H9 (cell line): Measurements from ENCODE around the gene SIRPB1. TPM values are rescaled to one million over a fixed set of nuclear protein-coding genes. Genes with fewer than 3 reads are reported as not detected.

Experiments used
- DNase-seq: peaks from one replicate; pipeline ENCODE4 v3.0.0-alpha.2; 2017
- H2AFZ ChIP-seq: one replicate; pipeline ENCODE4 v1.6.1; 2013; ENCODE audit warnings: mild to moderate bottlenecking, low read length, control low read depth, moderate library complexity
- H2AK5ac ChIP-seq: 2 replicates; pipeline ENCODE4 v1.6.1; 2013; ENCODE audit warnings: low read length, control low read depth, mixed read lengths; ENCODE audit not compliant: insufficient read length
- H2BK120ac ChIP-seq: one replicate; pipeline ENCODE4 v1.6.1; 2013; ENCODE audit warnings: low read depth, mild to moderate bottlenecking, low read length, control low read depth, inconsistent platforms; ENCODE audit not compliant: poor library complexity, severe bottlenecking
- H2BK12ac ChIP-seq: 2 replicates; pipeline ENCODE4 v1.6.1; 2013; ENCODE audit warnings: low read length, control low read depth, mixed read lengths, low read depth; ENCODE audit not compliant: insufficient read length
- H2BK15ac ChIP-seq: 2 replicates; pipeline ENCODE4 v1.6.1; 2013; ENCODE audit warnings: low read depth, low read length, control low read depth
- H2BK20ac ChIP-seq: one replicate; pipeline ENCODE4 v1.6.1; 2013; ENCODE audit warnings: low read depth, mild to moderate bottlenecking, low read length, control low read depth, inconsistent platforms; ENCODE audit not compliant: poor library complexity, severe bottlenecking
- H2BK5ac ChIP-seq: 2 replicates; pipeline ENCODE4 v1.6.1; 2013; ENCODE audit warnings: low read length, control low read depth, mixed read lengths; ENCODE audit not compliant: insufficient read length
- H3K14ac ChIP-seq: 2 replicates; pipeline ENCODE4 v1.6.1; 2013; ENCODE audit warnings: low read length, control low read depth; ENCODE audit not compliant: insufficient read depth
- H3K18ac ChIP-seq: 2 replicates; pipeline ENCODE4 v1.6.1; 2013; ENCODE audit warnings: low read depth, mild to moderate bottlenecking, mixed read lengths, low read length, control low read depth; ENCODE audit not compliant: insufficient read length
- H3K23ac ChIP-seq: 2 replicates; pipeline ENCODE4 v1.6.1; 2013; ENCODE audit warnings: low read length, control low read depth, mixed read lengths, low read depth; ENCODE audit not compliant: insufficient read length
- H3K23me2 ChIP-seq: 2 replicates; pipeline ENCODE4 v1.6.1; 2013; ENCODE audit warnings: low read depth, mild to moderate bottlenecking, mixed read lengths, low read length, control low read depth; ENCODE audit not compliant: insufficient read length, poor library complexity, severe bottlenecking
- H3K27ac ChIP-seq: 2 replicates; pipeline ENCODE4 v1.5.1; 2013; ENCODE audit warnings: low read length, control low read depth, mixed read lengths, low read depth; ENCODE audit not compliant: insufficient read length
- H3K27me3 ChIP-seq: 2 replicates; pipeline ENCODE4 v1.6.1; 2013; ENCODE audit warnings: low read length, control low read depth, inconsistent platforms; ENCODE audit not compliant: insufficient read depth
- H3K4ac ChIP-seq: 2 replicates; pipeline ENCODE4 v1.6.1; 2013; ENCODE audit warnings: low read depth, mild to moderate bottlenecking, control low read depth, inconsistent platforms, low read length, moderate library complexity
- H3K4me1 ChIP-seq: 2 replicates; pipeline ENCODE4 v1.6.1; 2013; ENCODE audit warnings: low read length, control low read depth, inconsistent platforms; ENCODE audit not compliant: insufficient read depth
- H3K4me2 ChIP-seq: 2 replicates; pipeline ENCODE4 v1.6.1; 2013; ENCODE audit warnings: low read length, control low read depth, mixed read lengths; ENCODE audit not compliant: insufficient read length, insufficient read depth
- H3K56ac ChIP-seq: 2 replicates; pipeline ENCODE4 v1.6.1; 2013; ENCODE audit warnings: low read depth, mild to moderate bottlenecking, mixed read lengths, low read length, control low read depth; ENCODE audit not compliant: insufficient read length
- H3K79me1 ChIP-seq: 2 replicates; pipeline ENCODE4 v1.6.1; 2013; ENCODE audit warnings: low read depth, mild to moderate bottlenecking, moderate library complexity, low read length, control low read depth, inconsistent platforms; ENCODE audit not compliant: insufficient read depth, poor library complexity, severe bottlenecking
- H3K79me2 ChIP-seq: 2 replicates; pipeline ENCODE4 v1.6.1; 2013; ENCODE audit warnings: low read length, control low read depth, inconsistent platforms; ENCODE audit not compliant: insufficient read depth
- H3K9ac ChIP-seq: 2 replicates; pipeline ENCODE4 v1.6.1; 2013; ENCODE audit warnings: low read length, control low read depth, mixed read lengths; ENCODE audit not compliant: insufficient read length; ENCODE audit errors: extremely low read depth
- H3K9me3 ChIP-seq: one replicate; pipeline ENCODE4 v1.6.1; 2013; ENCODE audit warnings: low read depth, low read length, inconsistent platforms; ENCODE audit not compliant: control insufficient read depth
- H3T11ph ChIP-seq: one replicate; pipeline ENCODE4 v1.6.1; 2013; ENCODE audit warnings: mild to moderate bottlenecking, low read length, control low read depth, inconsistent platforms
- H4K20me1 ChIP-seq: one replicate; pipeline ENCODE4 v1.6.1; 2013; ENCODE audit not compliant: control insufficient read depth, insufficient read length, insufficient read depth
- H4K5ac ChIP-seq: 2 replicates; pipeline ENCODE4 v1.6.1; 2013; ENCODE audit warnings: low read depth, mild to moderate bottlenecking, mixed read lengths, low read length, control low read depth; ENCODE audit not compliant: insufficient read length
- H4K8ac ChIP-seq: replicated peaks from 2 replicates; pipeline ENCODE4 v1.6.1; 2013; ENCODE audit warnings: low read length, control low read depth, mixed read lengths, low read depth; ENCODE audit not compliant: insufficient read length
- H4K91ac ChIP-seq: 2 replicates; pipeline ENCODE4 v1.6.1; 2013; ENCODE audit warnings: low read depth, mild to moderate bottlenecking, moderate library complexity, mixed read lengths, low read length, control low read depth; ENCODE audit not compliant: insufficient read length
- H3K27ac Mint-ChIP-seq, 3 experiments: 2 replicates in 2 of 3; 3 replicates in 1 of 3; pipeline ENCODE4 v1.8.0; 2020 to 2021; ENCODE audit warnings: mixed read lengths in 3 of 3, mild to moderate bottlenecking in 1 of 3, moderate library complexity in 1 of 3
- H3K27me3 Mint-ChIP-seq: 2 replicates; pipeline ENCODE4 v1.8.0; 2021; ENCODE audit warnings: low read depth, mild to moderate bottlenecking, moderate library complexity, mixed read lengths
- H3K36me3 Mint-ChIP-seq, 3 experiments: 2 replicates in 2 of 3; 3 replicates in 1 of 3; pipeline ENCODE4 v1.8.0; 2020 to 2021; ENCODE audit warnings: low read depth in 3 of 3, mixed read lengths in 3 of 3; ENCODE audit not compliant: insufficient read depth in 1 of 3
- H3K4me1 Mint-ChIP-seq, 2 experiments: 2 replicates each; pipeline ENCODE4 v1.8.0; 2020; ENCODE audit warnings: mixed read lengths in 2 of 2
- H3K4me3 Mint-ChIP-seq, 2 experiments: 2 replicates in 1 of 2; 3 replicates in 1 of 2; pipeline ENCODE4 v1.8.0; 2020 to 2021; ENCODE audit warnings: mild to moderate bottlenecking in 2 of 2, mixed read lengths in 2 of 2, moderate library complexity in 1 of 2
- H3K9me3 Mint-ChIP-seq, 2 experiments: 2 replicates in 1 of 2; 3 replicates in 1 of 2; pipeline ENCODE4 v1.8.0; 2020; ENCODE audit warnings: mild to moderate bottlenecking in 2 of 2, mixed read lengths in 2 of 2, moderate library complexity in 1 of 2
- WGBS: extraction: QIAGEN DNeasy Blood & Tissue Kit; methylation state at CpG from one replicate; pipeline ENCODE4 v1.1.7; 2013; ENCODE audit warnings: missing lambda C conversion rate, low lambda C conversion rate, mixed read lengths; ENCODE audit not compliant: insufficient read length; ENCODE audit errors: extremely low coverage; 5-methylcytosine and 5-hydroxymethylcytosine counted together
- total RNA-seq: library from RNA; stranded (reverse); gene quantifications from 2 replicates; pipeline ENCODE4 v1.2.1, GENCODE V29; 2021
- TF ChIP-seq, protein P1 (sequence below): fragments of 200-600 bp; sonication (generic); conservative IDR thresholded peaks from 3 replicates; pipeline ENCODE4 v1.8.0; 2021; ENCODE audit warnings: antibody characterized with exemption, mild to moderate bottlenecking

Gene SIRPB1
- total RNA-seq, 1 experiment from 2014 or later, result 1.0 TPM

DNA sequence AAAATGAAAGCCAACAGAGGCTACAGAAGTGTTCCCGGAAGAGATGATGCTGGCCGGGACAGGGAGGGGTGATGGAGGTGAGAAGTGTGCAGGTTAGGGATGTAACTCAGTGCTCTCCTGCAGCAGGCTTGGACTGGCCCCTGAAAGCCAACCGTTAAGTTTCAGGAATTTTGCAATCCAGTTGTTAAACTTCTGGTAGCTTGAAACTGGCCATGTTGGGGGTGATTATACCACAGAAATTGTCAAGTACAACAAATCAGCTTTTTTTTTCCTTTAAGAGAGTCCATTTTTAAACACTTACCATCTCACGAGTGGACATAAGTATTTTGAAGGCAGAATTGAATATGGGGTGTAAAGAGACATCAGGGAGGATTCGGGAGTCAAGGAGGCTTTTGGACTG lies 8.8 kb upstream of the SIRPB1 start:
- TF ChIP-seq, protein P1, sequence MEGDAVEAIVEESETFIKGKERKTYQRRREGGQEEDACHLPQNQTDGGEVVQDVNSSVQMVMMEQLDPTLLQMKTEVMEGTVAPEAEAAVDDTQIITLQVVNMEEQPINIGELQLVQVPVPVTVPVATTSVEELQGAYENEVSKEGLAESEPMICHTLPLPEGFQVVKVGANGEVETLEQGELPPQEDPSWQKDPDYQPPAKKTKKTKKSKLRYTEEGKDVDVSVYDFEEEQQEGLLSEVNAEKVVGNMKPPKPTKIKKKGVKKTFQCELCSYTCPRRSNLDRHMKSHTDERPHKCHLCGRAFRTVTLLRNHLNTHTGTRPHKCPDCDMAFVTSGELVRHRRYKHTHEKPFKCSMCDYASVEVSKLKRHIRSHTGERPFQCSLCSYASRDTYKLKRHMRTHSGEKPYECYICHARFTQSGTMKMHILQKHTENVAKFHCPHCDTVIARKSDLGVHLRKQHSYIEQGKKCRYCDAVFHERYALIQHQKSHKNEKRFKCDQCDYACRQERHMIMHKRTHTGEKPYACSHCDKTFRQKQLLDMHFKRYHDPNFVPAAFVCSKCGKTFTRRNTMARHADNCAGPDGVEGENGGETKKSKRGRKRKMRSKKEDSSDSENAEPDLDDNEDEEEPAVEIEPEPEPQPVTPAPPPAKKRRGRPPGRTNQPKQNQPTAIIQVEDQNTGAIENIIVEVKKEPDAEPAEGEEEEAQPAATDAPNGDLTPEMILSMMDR, result no peak
- Histone ChIP-seq H3K4ac (no peak overlapping the region), H3K27ac (no peak overlapping the region), H3K27me3 (no peaks in the 10 kb centered on the region; the same call in 1 of the 2 replicates), H3K79me1 (no peaks in the 10 kb centered on the region), H4K91ac (no peak overlapping the region), H3K18ac (no peak overlapping the region), H4K5ac (no peak overlapping the region), H3K79me2 (no peaks in the 10 kb centered on the region), H3K23me2 (no peaks in the 10 kb centered on the region), H4K8ac (no peak overlapping the region), H2BK12ac (no peak overlapping the region), H3K4me2 (no peak overlapping the region), H2BK5ac (no peak overlapping the region), H2BK20ac (no peak overlapping the region), H2BK15ac (no peak overlapping the region), H2AK5ac (no peak overlapping the region), H2AFZ (no peak overlapping the region), H3K56ac (no peak overlapping the region), H3K23ac (no peak overlapping the region), H2BK120ac (no peak overlapping the region), H3K14ac (no peak overlapping the region), H3K4me1 (peaks cover 3% of the 10 kb centered on the region; the same call in 1 of the 2 replicates), H3K9me3 (no peaks in the 10 kb centered on the region), H4K20me1 (no peaks in the 10 kb centered on the region), H3T11ph (no peak overlapping the region), H3K9ac (no peak overlapping the region)
- no peak for DNase-seq
- H3K4me3 Mint-ChIP-seq, result no peak overlapping the region
- no peaks in the 10 kb centered on the region for H3K9me3 Mint-ChIP-seq
- WGBS, result no CpG with 5 or more reads among the region's 5 CpGs
- H3K27ac Mint-ChIP-seq, result peak overlapping the region in 1 of 3 experiments; percentile 76; a peak in 1 of 7 replicates
- peaks cover 21% of the 10 kb centered on the region for H3K27me3 Mint-ChIP-seq
- peaks cover 10 to 19% of the 10 kb centered on the region in 2 experiments for H3K4me1 Mint-ChIP-seq
- H3K36me3 Mint-ChIP-seq, result peaks cover 0 to under 1% (median 0%) of the 10 kb centered on the region in 3 experiments; a peak in 1 of 7 replicates
